ENCODE results near the gene HSF5.

The HSF5 gene

GRCh38 chr17:58383892-58384462 lies 104.2 kb downstream of the HSF5 start:
- DNase-seq = no peak

GRCh38 chr17:58382872-58383242 lies 105.4 kb downstream of the HSF5 start:
- no peak for DNase-seq

- DNase-seq = peak; percentile 41
Measured at GRCh38 chr17:58382108-58382871, 105.9 kb downstream of the HSF5 start.

- no peak for DNase-seq
Measured at GRCh38 chr17:58381124-58382035, 106.8 kb downstream of the HSF5 start.

GRCh38 chr17:58380207-58381123 lies 107.7 kb downstream of the HSF5 start:
- DNase-seq = no peak

- DNase-seq = no peak
Measured at GRCh38 chr17:58379511-58379824, 108.7 kb downstream of the HSF5 start.

- DNase-seq = no peak
Measured at GRCh38 chr17:58378733-58379510, 109.3 kb downstream of the HSF5 start.

- no peak for DNase-seq
Measured at GRCh38 chr17:58377661-58378060, 110.5 kb downstream of the HSF5 start.

- no peak for DNase-seq
Measured at GRCh38 chr17:58377093-58377601, 111.1 kb downstream of the HSF5 start.

GRCh38 chr17:58376472-58377000 lies 111.7 kb downstream of the HSF5 start:
- DNase-seq = no peak

GRCh38 chr17:58375811-58376210 lies 112.4 kb downstream of the HSF5 start:
- no peak for DNase-seq

- DNase-seq = no peak
Measured at GRCh38 chr17:58375256-58375655, 113.0 kb downstream of the HSF5 start.

- no peak for DNase-seq
Measured at GRCh38 chr17:58373923-58374322, 114.3 kb downstream of the HSF5 start.

GRCh38 chr17:58373003-58373402 lies 115.2 kb downstream of the HSF5 start:
- DNase-seq = no peak

GRCh38 chr17:58371300-58371950 lies 116.8 kb downstream of the HSF5 start:
- DNase-seq = no peak

GRCh38 chr17:58370716-58371115 lies 117.5 kb downstream of the HSF5 start:
- DNase-seq = no peak

GRCh38 chr17:58370309-58370708 lies 117.9 kb downstream of the HSF5 start:
- DNase-seq = no peak
